HTR-8/SVneo (cell line): ENCODE data around the gene SERF1B.
"Not testable (repeated sequence)": the region's sequence is repeated elsewhere in the genome, so short reads cannot be mapped to it uniquely, and the experiment has no call there.

ENCODE experiments used
- DNase-seq: peaks from one replicate; pipeline ENCODE4 v3.0.0; 2011; ENCODE audit warnings: low spot score, mixed read lengths; ENCODE audit not compliant: insufficient read length
- FAIRE-seq: peaks from 2 replicates; lab custom pipeline; 2011; peaks lifted over from hg19 to GRCh38; lab: Jason Lieb, UNC

SERF1B gene

DNA sequence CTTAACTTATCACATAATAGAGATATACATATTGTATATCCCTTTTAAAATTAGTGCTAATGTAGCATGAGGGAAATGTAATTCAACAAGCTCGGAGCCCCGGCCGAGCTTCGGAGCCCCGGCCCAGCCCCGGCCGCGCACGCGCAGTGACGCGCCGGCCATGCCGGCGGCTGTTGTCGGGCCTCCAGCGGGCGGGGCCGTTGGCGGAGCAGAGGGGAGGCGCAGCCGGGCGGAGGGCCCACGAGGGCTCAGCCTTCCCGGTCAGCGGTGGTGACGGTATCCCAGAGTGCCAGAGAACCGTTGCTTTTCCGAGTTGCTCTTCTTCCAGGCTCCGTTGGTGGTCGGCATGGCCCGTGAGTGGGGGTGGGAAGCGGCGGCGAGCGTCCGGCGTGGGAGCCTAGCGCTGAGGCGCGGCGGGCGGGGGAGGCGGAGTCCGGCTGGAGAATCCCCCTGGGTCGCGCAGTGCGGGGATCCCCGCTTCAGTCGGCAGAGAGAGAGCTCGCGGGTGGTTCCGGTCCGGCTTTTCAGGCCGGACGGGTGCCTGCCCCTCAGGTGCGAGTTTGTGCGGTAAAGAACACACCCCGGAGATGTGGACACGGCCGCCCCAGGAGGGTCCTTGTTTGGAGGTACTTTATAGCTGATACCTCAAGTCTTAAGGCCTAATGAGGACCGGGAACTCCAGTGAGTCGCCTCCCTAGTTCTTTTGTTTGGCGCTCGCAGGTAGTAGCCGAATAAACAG, at the start of gene SERF1B:
TSS of gene SERF1B (plus strand) at position 146 of the 739 bp plus-strand sequence. CDS start at position 347, 201 bp downstream.
- DNase-seq = not testable (repeated sequence)
- FAIRE-seq = peak; percentile 79

- DNase-seq, FAIRE-seq: not testable (repeated sequence)
Measured at GRCh38 chr5:69991713-69992112, 33.3 kb upstream of the SERF1B start.

GRCh38 chr5:69995535-69995934, 29.5 kb upstream of the SERF1B start:
- not testable (repeated sequence) for DNase-seq, FAIRE-seq

DNA sequence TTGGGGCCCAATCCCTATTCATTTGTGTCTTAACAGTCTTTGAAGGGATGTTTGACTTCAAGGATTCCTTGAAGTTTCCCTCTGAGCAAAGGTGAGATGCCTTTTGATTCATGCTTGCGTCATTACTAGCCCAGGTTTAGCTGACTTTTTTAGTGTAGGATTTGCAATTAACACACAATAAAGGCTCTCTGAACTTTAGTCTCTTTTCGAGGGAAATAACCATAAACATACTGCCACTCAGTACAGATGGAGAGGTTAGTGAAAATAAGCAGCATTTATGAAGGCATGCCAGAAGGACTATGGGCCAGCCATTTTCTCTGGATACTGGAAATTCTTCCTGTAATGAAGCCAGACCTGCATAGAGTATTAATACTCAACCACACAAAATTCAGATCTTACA, 4.4 kb upstream of the SERF1B start:
- not testable (repeated sequence) for DNase-seq, FAIRE-seq

GRCh38 chr5:70025845-70026145, 744 bp downstream of the SERF1B start:
- FAIRE-seq, DNase-seq: not testable (repeated sequence)

DNA sequence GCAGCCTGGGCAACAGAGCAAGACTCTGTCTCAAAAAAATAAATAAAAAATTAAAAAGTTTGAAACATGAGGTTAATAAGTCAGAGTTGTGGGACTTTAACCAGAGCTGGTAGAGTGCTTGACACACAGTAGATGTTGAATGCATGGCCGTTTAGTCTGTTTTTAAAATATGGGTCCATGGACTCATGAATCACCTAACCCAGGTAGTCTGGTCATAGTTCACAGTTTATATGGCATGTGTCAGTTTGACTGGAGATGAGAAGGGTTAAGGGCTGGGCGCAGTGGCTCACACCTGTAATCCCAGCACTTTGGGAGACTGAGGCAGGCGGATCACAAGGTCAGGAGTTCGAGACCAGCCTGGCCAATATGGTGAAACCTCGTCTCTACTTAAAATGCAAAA, 6.2 kb downstream of the SERF1B start:
- DNase-seq, FAIRE-seq: not testable (repeated sequence)

GRCh38 chr5:70041411-70041810, 16.4 kb downstream of the SERF1B start:
- DNase-seq, FAIRE-seq: not testable (repeated sequence)

- FAIRE-seq, DNase-seq: not testable (repeated sequence)
Measured at GRCh38 chr5:70049790-70050142, 24.7 kb downstream of the SERF1B start.

DNA sequence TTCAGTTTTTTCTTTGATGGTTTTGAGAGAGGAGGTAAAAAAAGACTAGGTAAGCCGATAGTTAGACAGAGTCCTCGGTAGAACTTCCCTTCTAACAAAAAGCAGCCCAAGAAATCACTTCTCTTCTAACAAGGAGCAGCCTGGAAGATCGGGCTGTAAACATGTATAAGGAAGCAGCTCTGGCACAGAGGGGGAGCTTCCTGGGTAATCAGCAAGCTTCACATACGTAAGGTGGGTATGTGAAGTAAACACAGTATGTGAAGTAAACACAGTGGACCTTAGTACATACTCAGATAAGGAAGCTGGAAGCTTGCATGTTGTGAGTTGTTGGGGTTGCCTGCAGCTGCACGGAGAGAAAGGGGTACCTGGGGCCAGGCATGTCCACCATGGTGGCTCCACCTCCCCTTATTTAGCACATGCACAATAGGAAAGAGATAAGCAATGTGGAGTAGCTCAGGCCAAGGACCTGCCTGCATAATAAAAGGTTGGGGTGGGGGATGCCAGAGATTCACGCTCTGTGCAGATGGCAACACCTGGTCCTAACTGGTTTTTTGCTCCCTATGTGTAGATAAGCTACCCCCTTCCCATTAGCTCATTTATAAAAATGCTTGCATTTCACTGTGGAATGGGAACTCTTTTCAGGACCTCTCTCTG, 31.4 kb downstream of the SERF1B start:
- FAIRE-seq, DNase-seq: not testable (repeated sequence)

GRCh38 chr5:70057140-70057539, 32.1 kb downstream of the SERF1B start:
- FAIRE-seq = not testable (repeated sequence)

DNA sequence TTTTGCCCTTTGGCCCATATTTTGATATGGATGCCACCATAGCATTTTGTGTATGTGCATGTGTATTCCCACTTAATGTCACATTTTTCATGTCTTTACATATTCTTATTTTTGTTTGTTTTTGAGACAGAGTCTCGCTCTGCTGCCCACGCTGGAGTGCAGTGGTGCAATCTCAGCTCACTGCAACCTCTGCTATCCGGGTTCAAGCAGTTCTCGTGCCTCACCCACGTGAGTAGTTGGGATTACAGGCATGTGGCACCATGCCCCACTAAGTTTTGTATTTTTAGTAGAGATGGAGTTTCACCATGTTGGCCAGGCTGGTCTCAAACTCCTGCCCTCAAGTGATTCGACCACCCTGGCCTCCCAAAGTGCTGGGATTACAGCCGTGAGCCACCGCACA, 52.6 kb downstream of the SERF1B start:
- not testable (repeated sequence) for FAIRE-seq

More at GRCh38 chr5:70057140-70057539, 32.1 kb downstream of the SERF1B start:
- not testable (repeated sequence) for DNase-seq

GRCh38 chr5:70088907-70089464, 63.9 kb downstream of the SERF1B start:
- not testable (repeated sequence) for FAIRE-seq, DNase-seq

More for the DNA sequence above, 52.6 kb downstream of the SERF1B start:
- DNase-seq = not testable (repeated sequence)

DNA sequence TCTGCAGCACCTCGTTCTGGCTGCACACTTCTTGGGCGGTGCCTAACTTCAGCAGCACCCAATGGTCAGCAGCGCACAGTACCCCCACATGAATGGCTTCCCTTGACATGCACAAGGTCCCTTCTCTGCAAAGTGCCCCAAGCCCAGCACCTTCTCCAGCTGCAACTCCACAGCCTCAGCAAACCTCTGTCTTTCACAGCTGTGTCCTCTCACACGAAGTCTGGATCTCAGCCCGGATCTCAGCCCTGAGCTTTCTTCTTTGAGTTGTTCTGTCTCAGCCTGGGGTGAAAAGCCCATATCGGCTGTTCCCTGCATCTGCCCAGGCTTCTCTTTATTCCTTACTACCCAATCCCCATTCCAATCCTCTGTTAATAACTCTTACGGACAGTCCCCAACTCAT, 66.7 kb downstream of the SERF1B start:
- FAIRE-seq, DNase-seq: not testable (repeated sequence)
